Measurements from ENCODE around the gene SKAP2.

GRCh38 chr7:26897928-26898327 lies 33.5 kb upstream of the SKAP2 start:
- TF ChIP-seq MAX (IDR thresholded peaks at IDR 0.05) = no peak
- no peak for TF ChIP-seq EP300 (IDR thresholded peaks at IDR 0.05; ENCODE audit: borderline replicate concordance)
- TF ChIP-seq FOXM1 (IDR thresholded peaks at IDR 0.05; ENCODE audit: borderline replicate concordance, low read depth) = no peak
- no peak for TF ChIP-seq RAD21 (IDR thresholded peaks at IDR 0.05; ENCODE audit: low read depth)
- TF ChIP-seq CEBPB (IDR thresholded peaks at IDR 0.05) = no peak
- TF ChIP-seq TEAD4 (IDR thresholded peaks at IDR 0.05) = no peak
